Keratinocyte (primary cell): ENCODE data around the gene BICD2. TPM values are rescaled to one million over a fixed set of nuclear protein-coding genes. Genes with fewer than 3 reads are reported as not detected.

Experiments used
- DNase-seq: peaks from one replicate; pipeline ENCODE4 v3.0.0-alpha.2; 2011; ENCODE audit warnings: low read depth, missing footprints, low spot score
- FAIRE-seq: peaks from 2 replicates; lab custom pipeline; 2011; peaks lifted over from hg19 to GRCh38; lab: Jason Lieb, UNC
- H2AFZ ChIP-seq: 2 replicates; pipeline ENCODE4 v1.6.0; 2012; ENCODE audit warnings: low read length, control low read depth, inconsistent platforms; ENCODE audit not compliant: control insufficient read depth
- H3K27ac ChIP-seq: 2 replicates; pipeline ENCODE4 v1.5.1; 2011; ENCODE audit warnings: low read length; ENCODE audit not compliant: control insufficient read depth, insufficient read depth
- H3K27me3 ChIP-seq: 3 replicates; pipeline ENCODE4 v1.6.0; 2011; ENCODE audit warnings: low read length; ENCODE audit not compliant: control insufficient read depth, insufficient read depth; ENCODE audit errors: extremely low read depth
- H3K36me3 ChIP-seq, 2 experiments: 2 replicates in 1 of 2; 3 replicates in 1 of 2; pipeline ENCODE4 v1.5.1; 2011; ENCODE audit warnings: low read length in 2 of 2, mild to moderate bottlenecking in 1 of 2; ENCODE audit not compliant: control insufficient read depth in 2 of 2, insufficient read depth in 2 of 2; ENCODE audit errors: extremely low read depth in 1 of 2
- H3K4me1 ChIP-seq: 3 replicates; pipeline ENCODE4 v1.5.1; 2011; ENCODE audit warnings: low read length; ENCODE audit not compliant: control insufficient read depth, insufficient read depth; ENCODE audit errors: extremely low read depth
- H3K4me2 ChIP-seq: 3 replicates; pipeline ENCODE4 v1.6.0; 2011; ENCODE audit warnings: low read depth, low read length; ENCODE audit not compliant: control insufficient read depth, insufficient read depth; ENCODE audit errors: extremely low read depth
- H3K4me3 ChIP-seq, 3 experiments: fragments of 200-600 bp in 1 of 3; sonication (generic) in 1 of 3; 2 replicates in 2 of 3; 3 replicates in 1 of 3; pipeline ENCODE4 v1.5.1; 2011 to 2016; ENCODE audit warnings: low read length in 3 of 3, mild to moderate bottlenecking in 3 of 3, control low read depth in 2 of 3, inconsistent platforms in 1 of 3, low read depth in 1 of 3, mixed read lengths in 1 of 3, mixed run types in 1 of 3, moderate library complexity in 1 of 3; ENCODE audit not compliant: control insufficient read depth in 2 of 3, insufficient read depth in 2 of 3; ENCODE audit errors: extremely low read depth in 1 of 3
- H3K79me2 ChIP-seq: 2 replicates; pipeline ENCODE4 v1.6.0; 2012; ENCODE audit warnings: low read length; ENCODE audit not compliant: control insufficient read depth, insufficient read depth
- H3K9ac ChIP-seq: 3 replicates; pipeline ENCODE4 v1.6.0; 2011; ENCODE audit warnings: low read length; ENCODE audit not compliant: control insufficient read depth, insufficient read depth; ENCODE audit errors: extremely low read depth
- H3K9me1 ChIP-seq: 3 replicates; pipeline ENCODE4 v1.6.0; 2011; ENCODE audit warnings: low read length; ENCODE audit not compliant: control insufficient read depth, insufficient read depth; ENCODE audit errors: extremely low read depth
- H3K9me3 ChIP-seq: 2 replicates; pipeline ENCODE4 v1.5.1; 2012; ENCODE audit warnings: low read depth, low read length; ENCODE audit not compliant: control insufficient read depth
- H4K20me1 ChIP-seq: 3 replicates; pipeline ENCODE4 v1.6.0; 2011; ENCODE audit warnings: low read length; ENCODE audit not compliant: control insufficient read depth, insufficient read depth; ENCODE audit errors: extremely low read depth
- EZH2 ChIP-seq: IDR thresholded peaks from one replicate; pipeline ENCODE4 v1.6.1; 2012; ENCODE audit warnings: inconsistent platforms, mild to moderate bottlenecking, low read length, moderate library complexity
- dilution Hi-C: fragments of 300-500 bp; cut with MboI; formaldehyde crosslinking; loops from one replicate; pipeline ENCODE4 v1.7.0; 2020; ENCODE audit warnings: low sequenced_read_pairs; ENCODE audit not compliant: extremely low pct_ligation_motif_present
- polyA plus RNA-seq, 5 experiments: library from polyadenylated mRNA; depleted of rRNA in 3 of 5; stranded (reverse) in 3 of 5; stranded (forward) in 1 of 5; unstranded in 1 of 5; fragments of >200 nt; gene quantifications; 1 replicate in 1 of 5; 2 replicates in 3 of 5; 3 replicates in 1 of 5; pipeline versions ENCODE4 v1.2.1 to v1.2.3, GENCODE V29; 2011 to 2012; ENCODE audit warnings: missing spikeins in 2 of 5, low read depth in 1 of 5, low replicate concordance in 1 of 5
- TF ChIP-seq, protein P1 (sequence below), 3 experiments: IDR thresholded peaks in 1 of 3; conservative IDR thresholded peaks in 1 of 3; optimal IDR thresholded peaks in 1 of 3; 2 replicates in 2 of 3; 3 replicates in 1 of 3; pipeline versions ENCODE3 to v1.5.1; 2011; ENCODE audit warnings: low read length in 3 of 3, mild to moderate bottlenecking in 3 of 3, moderate library complexity in 2 of 3, control low read depth in 1 of 3, inconsistent platforms in 1 of 3; ENCODE audit not compliant: insufficient read depth in 2 of 3; ENCODE audit errors: extremely low read depth in 1 of 3

The BICD2 gene
- polyA plus RNA-seq, 1 donor (not counting 4 experiments of a cell fraction or from before 2014, with no cell fraction given): 41.9 TPM

DNA sequence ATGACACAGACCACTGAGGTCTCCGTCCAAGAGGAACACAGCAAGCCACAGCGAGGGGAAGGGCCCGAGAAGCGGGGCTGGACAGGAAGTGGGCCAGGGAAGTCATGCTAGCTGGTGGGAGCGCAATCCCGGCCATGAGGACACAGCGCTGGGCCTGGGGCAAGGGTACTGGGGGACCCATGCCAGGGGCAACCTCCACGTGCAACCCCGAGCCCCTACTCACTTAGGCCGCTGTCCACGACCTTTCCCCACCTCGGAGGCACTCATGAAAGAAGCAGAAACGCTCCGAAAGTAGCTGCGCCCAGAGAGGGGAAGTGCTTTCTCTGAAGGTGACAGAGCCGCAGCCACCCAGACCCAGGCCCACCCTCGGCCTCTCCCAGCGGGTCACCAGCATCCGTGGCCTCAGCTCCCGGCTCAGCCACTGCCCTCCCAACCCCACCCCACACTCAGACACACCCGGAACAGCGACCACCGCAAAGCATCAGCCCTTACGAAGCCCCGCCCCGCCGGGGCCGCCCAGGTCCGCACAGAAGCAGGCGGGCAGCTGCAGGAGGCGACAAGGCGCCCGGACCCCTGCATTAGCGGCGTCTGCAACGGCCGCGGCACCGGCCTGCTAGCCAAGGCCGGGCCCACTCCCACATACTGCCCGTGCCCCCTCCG is 782 bp downstream of the BICD2 start:
- H2AFZ ChIP-seq: no peak overlapping the region
- H3K4me2 ChIP-seq: peak overlapping the region; percentile 93
- H3K27me3 ChIP-seq: no peaks in the 10 kb centered on the region
- TF ChIP-seq, protein P1, sequence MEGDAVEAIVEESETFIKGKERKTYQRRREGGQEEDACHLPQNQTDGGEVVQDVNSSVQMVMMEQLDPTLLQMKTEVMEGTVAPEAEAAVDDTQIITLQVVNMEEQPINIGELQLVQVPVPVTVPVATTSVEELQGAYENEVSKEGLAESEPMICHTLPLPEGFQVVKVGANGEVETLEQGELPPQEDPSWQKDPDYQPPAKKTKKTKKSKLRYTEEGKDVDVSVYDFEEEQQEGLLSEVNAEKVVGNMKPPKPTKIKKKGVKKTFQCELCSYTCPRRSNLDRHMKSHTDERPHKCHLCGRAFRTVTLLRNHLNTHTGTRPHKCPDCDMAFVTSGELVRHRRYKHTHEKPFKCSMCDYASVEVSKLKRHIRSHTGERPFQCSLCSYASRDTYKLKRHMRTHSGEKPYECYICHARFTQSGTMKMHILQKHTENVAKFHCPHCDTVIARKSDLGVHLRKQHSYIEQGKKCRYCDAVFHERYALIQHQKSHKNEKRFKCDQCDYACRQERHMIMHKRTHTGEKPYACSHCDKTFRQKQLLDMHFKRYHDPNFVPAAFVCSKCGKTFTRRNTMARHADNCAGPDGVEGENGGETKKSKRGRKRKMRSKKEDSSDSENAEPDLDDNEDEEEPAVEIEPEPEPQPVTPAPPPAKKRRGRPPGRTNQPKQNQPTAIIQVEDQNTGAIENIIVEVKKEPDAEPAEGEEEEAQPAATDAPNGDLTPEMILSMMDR (optimal IDR thresholded peaks at IDR 0.05 in 1 of 3, IDR thresholded peaks at IDR 0.05 in 1 of 3, conservative IDR thresholded peaks at IDR 0.05 in 1 of 3; ENCODE audit: extremely low read depth in 1 of 3, insufficient read depth in 2 of 3, low read length in 3 of 3): no peak
- TF ChIP-seq EZH2: no peak
- FAIRE-seq (no peak), DNase-seq (no peak)
- H3K27ac ChIP-seq: peak overlapping the region; percentile 77
- H3K9me3 ChIP-seq: no peaks in the 10 kb centered on the region
- dilution Hi-C loops: no loop called here
- H3K9me1 ChIP-seq: peaks cover 13% of the 10 kb centered on the region
- H3K9ac ChIP-seq: peak overlapping the region; percentile 91
- peak overlapping the region; percentile 76 to 93 (median 79) for H3K4me3 ChIP-seq
- no peaks in the 10 kb centered on the region for H3K36me3 ChIP-seq
- peaks cover 42% of the 10 kb centered on the region for H4K20me1 ChIP-seq
- H3K79me2 ChIP-seq: peaks cover 57% of the 10 kb centered on the region
- H3K4me1 ChIP-seq: peaks cover 44% of the 10 kb centered on the region

DNA sequence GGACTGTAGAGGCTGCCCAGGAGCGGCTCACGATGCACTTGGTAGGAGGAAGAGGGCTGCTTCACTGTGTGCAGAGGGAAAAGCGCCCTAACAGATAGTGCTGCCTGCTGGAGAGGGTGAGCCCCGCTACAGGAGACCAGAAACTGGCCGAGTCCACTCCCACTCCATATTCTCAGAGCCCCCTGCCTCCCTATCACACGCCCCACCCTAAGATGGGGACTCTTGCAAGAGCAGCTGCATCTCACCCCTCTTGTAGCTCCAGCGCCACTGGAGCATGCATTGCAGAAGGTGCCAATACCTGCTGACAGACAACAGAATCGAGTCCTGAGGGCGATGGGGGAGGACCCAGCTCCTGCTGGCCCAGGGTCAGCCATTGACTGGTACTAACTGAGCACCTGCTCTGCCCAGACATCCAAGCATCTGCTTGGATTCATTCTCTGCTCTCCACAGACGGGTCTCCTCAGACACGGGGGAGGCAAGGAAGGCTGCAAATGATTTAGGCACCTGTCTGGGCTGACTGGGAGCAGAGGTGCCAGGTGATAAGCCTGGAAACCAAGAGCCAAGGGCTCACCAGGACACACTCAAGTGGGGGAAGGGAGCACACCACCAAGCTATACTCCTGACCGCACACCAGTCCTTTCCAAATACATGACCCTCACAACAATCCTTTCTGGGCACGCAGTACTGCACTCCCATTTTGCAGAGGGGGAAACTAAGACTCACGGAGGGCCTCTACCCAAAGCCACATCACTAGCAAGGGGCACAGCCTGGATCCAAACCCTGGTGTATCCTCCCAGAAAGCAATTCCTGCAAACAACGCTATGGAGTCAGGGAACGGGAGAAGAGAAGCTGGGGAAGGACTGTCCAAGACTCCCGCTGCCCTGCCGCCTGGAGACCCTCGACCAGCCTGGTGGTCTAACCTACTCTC is 1.6 kb downstream of the BICD2 start:
- no peaks in the 10 kb centered on the region for H3K27me3 ChIP-seq
- peak overlapping the region; percentile 93 for H3K4me2 ChIP-seq
- peaks cover 42% of the 10 kb centered on the region for H4K20me1 ChIP-seq
- no peaks in the 10 kb centered on the region for H3K9me3 ChIP-seq
- peaks cover 64% of the 10 kb centered on the region for H3K79me2 ChIP-seq
- no peak for DNase-seq
- peaks cover 13% of the 10 kb centered on the region for H3K9me1 ChIP-seq
- TF ChIP-seq EZH2: no peak
- TF ChIP-seq, protein P1 (optimal IDR thresholded peaks at IDR 0.05 in 1 of 3, IDR thresholded peaks at IDR 0.05 in 1 of 3, conservative IDR thresholded peaks at IDR 0.05 in 1 of 3; ENCODE audit: extremely low read depth in 1 of 3, insufficient read depth in 2 of 3, low read length in 3 of 3): no peak
- dilution Hi-C loops: no loop called here
- H3K9ac ChIP-seq: peak overlapping the region; percentile 91
- H3K36me3 ChIP-seq: no peaks in the 10 kb centered on the region
- FAIRE-seq: no peak
- H3K4me1 ChIP-seq: peaks cover 44% of the 10 kb centered on the region
- H3K27ac ChIP-seq: peak overlapping the region; percentile 77
- no peak overlapping the region for H2AFZ ChIP-seq
- H3K4me3 ChIP-seq: peak overlapping the region; percentile 76 to 93 (median 79)
